Activated CD8-positive, alpha-beta memory T cell treated with anti-CD3 and anti-CD28 coated beads, Interleukin-2, amount 10 ng/mL, durations not matched to agents 7 days and 5 days (primary cell): ENCODE measurements around the gene FOXA3. TPM values are rescaled to one million over a fixed set of nuclear protein-coding genes. Genes with fewer than 3 reads are reported as not detected.

Source experiments
- ATAC-seq: fragments of 150-1000 bp; cut with Tn5 transposase; one replicate; pipeline ENCODE4 v1.10.0; 2021; ENCODE audit warnings: moderate library complexity
- CTCF ChIA-PET: fragments of 350-600 bp; sonication (Branson Sonifier 250); formaldehyde crosslinking; loops from one replicate; lab custom pipeline; 2021; ENCODE audit warnings: antibody characterized with exemption; lab: Charles Lee
- DNase-seq: peaks from one replicate; pipeline ENCODE4 v3.0.0-alpha.2; 2020
- H3K27ac Mint-ChIP-seq: one replicate; pipeline ENCODE4 v1.8.0; 2021; ENCODE audit warnings: mild to moderate bottlenecking, mixed read lengths
- H3K27me3 Mint-ChIP-seq: one replicate; pipeline ENCODE4 v1.8.0; 2021; ENCODE audit warnings: mixed read lengths
- H3K36me3 Mint-ChIP-seq: one replicate; pipeline ENCODE4 v1.8.0; 2021; ENCODE audit warnings: mild to moderate bottlenecking, mixed read lengths
- H3K4me1 Mint-ChIP-seq: one replicate; pipeline ENCODE4 v1.8.0; 2021; ENCODE audit warnings: mixed read lengths
- H3K4me3 Mint-ChIP-seq: one replicate; pipeline ENCODE4 v1.8.0; 2021; ENCODE audit warnings: mild to moderate bottlenecking, moderate library complexity, mixed read lengths
- H3K9me3 Mint-ChIP-seq: one replicate; pipeline ENCODE4 v1.8.0; 2022; ENCODE audit warnings: low read depth, mixed read lengths
- total RNA-seq, 2 experiments: library from RNA; stranded (reverse); gene quantifications; one replicate each; pipeline ENCODE4 v1.2.3, GENCODE V29; 2021

The FOXA3 gene
- total RNA-seq, 2 experiments from 2014 or later = 0.14 TPM; not detected in 1

GRCh38 chr19:45848922-45849321 lies 15.2 kb upstream of the FOXA3 start:
- DNase-seq (no peak), ATAC-seq (no peak)
- no peaks in the 10 kb centered on the region for H3K27me3 Mint-ChIP-seq
- peaks cover 47% of the 10 kb centered on the region for H3K36me3 Mint-ChIP-seq
- no peak overlapping the region for H3K27ac Mint-ChIP-seq
- H3K4me1 Mint-ChIP-seq = no peaks in the 10 kb centered on the region
- no peak overlapping the region for H3K4me3 Mint-ChIP-seq
- CTCF ChIA-PET = interaction anchor here (0.7 to 1.5 kb wide), 2 partner anchors 35 to 50 kb away, joined by 3 to 4 read pairs; no protein-coding TSS in a partner anchor
- H3K9me3 Mint-ChIP-seq = no peaks in the 10 kb centered on the region

GRCh38 chr19:45852145-45852750 lies 11.9 kb upstream of the FOXA3 start:
- DNase-seq = no peak
- peaks cover 30% of the 10 kb centered on the region for H3K36me3 Mint-ChIP-seq
- CTCF ChIA-PET = interaction anchor here (1.7 kb wide), 1 partner anchor 35 kb away, joined by 7 read pairs; no protein-coding TSS in a partner anchor
- no peak overlapping the region for H3K27ac Mint-ChIP-seq
- ATAC-seq = no peak
- no peak overlapping the region for H3K4me3 Mint-ChIP-seq
- no peaks in the 10 kb centered on the region for H3K4me1 Mint-ChIP-seq
- no peaks in the 10 kb centered on the region for H3K27me3 Mint-ChIP-seq
- H3K9me3 Mint-ChIP-seq = no peaks in the 10 kb centered on the region

- DNase-seq = no peak
- H3K36me3 Mint-ChIP-seq = peaks cover 23% of the 10 kb centered on the region
- no peaks in the 10 kb centered on the region for H3K27me3 Mint-ChIP-seq
- no peak overlapping the region for H3K4me3 Mint-ChIP-seq
- H3K9me3 Mint-ChIP-seq = no peaks in the 10 kb centered on the region
- H3K4me1 Mint-ChIP-seq = peaks cover under 1% of the 10 kb centered on the region
- CTCF ChIA-PET = interaction anchor here (1.2 to 1.7 kb wide), 2 partner anchors 11 to 36 kb away, joined by 3 to 7 read pairs; partner anchors contain the start of gene FOXA3
- H3K27ac Mint-ChIP-seq = peak overlapping the region; percentile 44
- no peak for ATAC-seq
Measured at GRCh38 chr19:45852983-45853382, 11.1 kb upstream of the FOXA3 start.

GRCh38 chr19:45854167-45854778 lies 9.9 kb upstream of the FOXA3 start:
- CTCF ChIA-PET = interaction anchor here (1.2 to 2.7 kb wide), 4 partner anchors 10 to 37 kb away, joined by 3 to 11 read pairs (median 6); partner anchors contain the start of gene FOXA3
- Mint-ChIP-seq H3K27me3 (no peaks in the 10 kb centered on the region), H3K9me3 (no peaks in the 10 kb centered on the region), H3K4me3 (no peak overlapping the region), H3K36me3 (peaks cover 26% of the 10 kb centered on the region), H3K27ac (no peak overlapping the region), H3K4me1 (peaks cover 5% of the 10 kb centered on the region)
- DNase-seq (no peak), ATAC-seq (no peak)

- DNase-seq = no peak
- ATAC-seq = no peak
- peak overlapping the region; percentile 22 for H3K4me3 Mint-ChIP-seq
- peaks cover 24% of the 10 kb centered on the region for H3K27me3 Mint-ChIP-seq
- peak overlapping the region; percentile 99 for H3K27ac Mint-ChIP-seq
- CTCF ChIA-PET = interaction anchor here (1.0 to 1.5 kb wide), 7 partner anchors 22 to 91 kb away, joined by 3 to 5 read pairs (median 4); partner anchors contain the start of genes IRF2BP1 and SIX5
- peaks cover 21% of the 10 kb centered on the region for H3K36me3 Mint-ChIP-seq
- peaks cover 36% of the 10 kb centered on the region for H3K4me1 Mint-ChIP-seq
- H3K9me3 Mint-ChIP-seq = no peaks in the 10 kb centered on the region
Measured at GRCh38 chr19:45860359-45861259, 3.5 kb upstream of the FOXA3 start.

GRCh38 chr19:45862271-45862563 lies 1.9 kb upstream of the FOXA3 start:
- peaks cover 36% of the 10 kb centered on the region for H3K4me1 Mint-ChIP-seq
- CTCF ChIA-PET = interaction anchor here (1.4 to 8.2 kb wide), 4 partner anchors 13 to 45 kb away, joined by 3 to 117 read pairs (median 10); partner anchors contain the start of gene IRF2BP1
- no peak for ATAC-seq

GRCh38 chr19:45862564-45863334 lies 1.4 kb upstream of the FOXA3 start, which contains the start of gene SYMPK:
Gene SYMPK, minus strand, starts transcription at chr19:45863147. Its CDS starts 8,652 bp downstream, at chr19:45854495.
- ATAC-seq (peak; percentile 96), DNase-seq (peak; percentile 100)
- CTCF ChIA-PET = interaction anchor here (0.7 to 8.2 kb wide), 21 partner anchors 13 to 488 kb away, joined by 3 to 117 read pairs (median 4); partner anchors contain the start of genes FBXO46, IRF2BP1, MYPOP and SIX5
- H3K27me3 Mint-ChIP-seq = peaks cover 34% of the 10 kb centered on the region
- H3K4me1 Mint-ChIP-seq = peaks cover 36% of the 10 kb centered on the region
- H3K36me3 Mint-ChIP-seq = peaks cover 21% of the 10 kb centered on the region
- H3K27ac Mint-ChIP-seq = peak within 1 kb of the TSS; percentile 99
- H3K9me3 Mint-ChIP-seq = no peaks in the 10 kb centered on the region
- H3K4me3 Mint-ChIP-seq = peak within 1 kb of the TSS; percentile 98

More at GRCh38 chr19:45862271-45862563, 1.9 kb upstream of the FOXA3 start:
- Mint-ChIP-seq H3K27ac (peak overlapping the region; percentile 99), H3K9me3 (no peaks in the 10 kb centered on the region), H3K27me3 (peaks cover 32% of the 10 kb centered on the region), H3K4me3 (peak overlapping the region; percentile 98), H3K36me3 (peaks cover 21% of the 10 kb centered on the region)
- DNase-seq = no peak

- Mint-ChIP-seq H3K36me3 (peaks cover 17% of the 10 kb centered on the region), H3K4me3 (peak overlapping the region; percentile 98), H3K27ac (peak overlapping the region; percentile 99), H3K27me3 (peaks cover 34% of the 10 kb centered on the region), H3K4me1 (peaks cover 32% of the 10 kb centered on the region), H3K9me3 (no peaks in the 10 kb centered on the region)
- no peak for DNase-seq
- CTCF ChIA-PET = interaction anchor here (0.7 to 8.2 kb wide), 24 partner anchors 10 to 487 kb away, joined by 3 to 117 read pairs (median 4); partner anchors contain the start of genes FBXO46, IRF2BP1, MYPOP and SIX5
- no peak for ATAC-seq
Measured at GRCh38 chr19:45863335-45863839, 739 bp upstream of the FOXA3 start.

- H3K27ac Mint-ChIP-seq = no peak overlapping the region
- H3K4me3 Mint-ChIP-seq = peak overlapping the region; percentile 42
- peaks cover 8% of the 10 kb centered on the region for H3K36me3 Mint-ChIP-seq
- CTCF ChIA-PET = interaction anchor here (1.0 to 8.2 kb wide), 9 partner anchors 11 to 152 kb away, joined by 3 to 117 read pairs (median 4); partner anchors contain the start of genes IRF2BP1, MYPOP and SIX5
- H3K4me1 Mint-ChIP-seq = peaks cover 32% of the 10 kb centered on the region
- peaks cover 34% of the 10 kb centered on the region for H3K27me3 Mint-ChIP-seq
- DNase-seq (no peak), ATAC-seq (no peak)
- no peaks in the 10 kb centered on the region for H3K9me3 Mint-ChIP-seq
Measured at GRCh38 chr19:45864629-45865082, 530 bp downstream of the FOXA3 start.

GRCh38 chr19:45865269-45865948 lies 1.3 kb downstream of the FOXA3 start:
- Mint-ChIP-seq H3K4me1 (peaks cover 29% of the 10 kb centered on the region), H3K27me3 (peaks cover 34% of the 10 kb centered on the region), H3K4me3 (no peak overlapping the region), H3K9me3 (no peaks in the 10 kb centered on the region), H3K36me3 (peaks cover 8% of the 10 kb centered on the region), H3K27ac (no peak overlapping the region)
- CTCF ChIA-PET = interaction anchor here (1.0 to 8.2 kb wide), 5 partner anchors 19 to 129 kb away, joined by 3 to 117 read pairs (median 6); partner anchors contain the start of genes IRF2BP1 and MYPOP
- DNase-seq (no peak), ATAC-seq (no peak)

GRCh38 chr19:45866400-45867176 lies 2.5 kb downstream of the FOXA3 start:
- Mint-ChIP-seq H3K9me3 (no peaks in the 10 kb centered on the region), H3K4me3 (no peak overlapping the region), H3K4me1 (peaks cover 23% of the 10 kb centered on the region), H3K36me3 (peaks cover 6% of the 10 kb centered on the region), H3K27me3 (peaks cover 34% of the 10 kb centered on the region), H3K27ac (no peak overlapping the region)
- DNase-seq = no peak
- ATAC-seq = no peak
- CTCF ChIA-PET = interaction anchor here (2.2 to 8.2 kb wide), 2 partner anchors 17 to 97 kb away, joined by 6 to 117 read pairs; partner anchors contain the start of gene IRF2BP1
